ENCODE results near the gene USP17L28.
"Not testable (repeated sequence)": the region's sequence is repeated elsewhere in the genome, so short reads cannot be mapped to it uniquely, and the experiment has no call there.

The USP17L28 gene, protein sequence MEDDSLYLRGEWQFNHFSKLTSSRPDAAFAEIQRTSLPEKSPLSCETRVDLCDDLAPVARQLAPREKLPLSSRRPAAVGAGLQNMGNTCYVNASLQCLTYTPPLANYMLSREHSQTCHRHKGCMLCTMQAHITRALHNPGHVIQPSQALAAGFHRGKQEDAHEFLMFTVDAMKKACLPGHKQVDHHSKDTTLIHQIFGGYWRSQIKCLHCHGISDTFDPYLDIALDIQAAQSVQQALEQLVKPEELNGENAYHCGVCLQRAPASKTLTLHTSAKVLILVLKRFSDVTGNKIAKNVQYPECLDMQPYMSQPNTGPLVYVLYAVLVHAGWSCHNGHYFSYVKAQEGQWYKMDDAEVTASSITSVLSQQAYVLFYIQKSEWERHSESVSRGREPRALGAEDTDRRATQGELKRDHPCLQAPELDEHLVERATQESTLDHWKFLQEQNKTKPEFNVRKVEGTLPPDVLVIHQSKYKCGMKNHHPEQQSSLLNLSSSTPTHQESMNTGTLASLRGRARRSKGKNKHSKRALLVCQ

DNA sequence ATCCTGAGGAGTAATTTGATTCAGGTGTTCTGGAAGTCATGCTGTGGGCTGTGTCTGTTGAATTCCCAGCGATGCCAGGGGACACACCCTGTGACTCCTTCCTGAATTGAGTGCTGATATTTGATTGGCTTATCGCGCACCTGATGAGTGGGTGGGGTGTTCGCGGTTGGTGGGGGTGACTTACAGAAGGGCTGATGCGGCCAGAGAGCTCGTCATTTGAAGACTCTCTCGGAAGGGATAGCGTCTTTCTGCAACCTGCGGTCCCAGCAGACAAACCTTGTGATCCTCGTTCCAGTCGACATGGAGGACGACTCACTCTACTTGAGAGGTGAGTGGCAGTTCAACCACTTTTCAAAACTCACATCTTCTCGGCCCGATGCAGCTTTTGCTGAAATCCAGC, at the start of gene USP17L28:
TSS of gene USP17L28 (plus strand) at position 301 of the 400 bp plus-strand sequence. CDS start at position 301, 0 bp downstream.
- not testable (repeated sequence) for DNase-seq

DNA sequence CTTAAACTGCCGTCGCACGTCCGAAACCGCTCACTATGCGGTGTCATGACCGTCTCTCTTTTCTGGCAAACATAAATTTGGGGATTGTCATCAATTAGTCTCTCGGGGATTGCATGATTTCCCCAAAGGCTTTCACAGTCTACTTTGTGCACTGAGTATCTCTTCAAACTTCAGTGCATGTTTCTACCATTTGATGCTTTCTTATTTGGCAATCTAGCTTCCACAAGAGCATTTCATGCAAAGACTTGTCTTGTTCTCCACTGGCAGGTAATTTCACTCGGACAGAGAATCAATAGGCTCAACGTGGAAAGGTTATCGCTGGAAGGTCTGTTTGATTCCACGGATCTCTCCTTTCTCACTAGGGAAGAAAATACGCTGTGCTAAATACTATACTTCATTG, 24.5 kb upstream of the USP17L28 start:
- DNase-seq: not testable (repeated sequence)

DNA sequence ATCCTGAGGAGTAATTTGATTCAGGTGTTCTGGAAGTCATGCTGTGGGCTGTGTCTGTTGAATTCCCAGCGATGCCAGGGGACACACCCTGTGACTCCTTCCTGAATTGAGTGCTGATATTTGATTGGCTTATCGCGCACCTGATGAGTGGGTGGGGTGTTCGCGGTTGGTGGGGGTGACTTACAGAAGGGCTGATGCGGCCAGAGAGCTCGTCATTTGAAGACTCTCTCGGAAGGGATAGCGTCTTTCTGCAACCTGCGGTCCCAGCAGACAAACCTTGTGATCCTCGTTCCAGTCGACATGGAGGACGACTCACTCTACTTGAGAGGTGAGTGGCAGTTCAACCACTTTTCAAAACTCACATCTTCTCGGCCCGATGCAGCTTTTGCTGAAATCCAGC, 23.8 kb upstream of the USP17L28 start, which contains the start of gene USP17L24:
TSS of gene USP17L24 (plus strand) at position 301 of the 400 bp plus-strand sequence. CDS start at position 301, 0 bp downstream.
- DNase-seq: not testable (repeated sequence)

- not testable (repeated sequence) for DNase-seq
These were observed 19.1 kb upstream of the USP17L28 start, which contains the start of gene USP17L25 for GRCh38 chr4:9329611-9330010. Gene USP17L25, plus strand, starts transcription at chr4:9329911. Its CDS starts 0 bp downstream, at chr4:9329911.

DNA sequence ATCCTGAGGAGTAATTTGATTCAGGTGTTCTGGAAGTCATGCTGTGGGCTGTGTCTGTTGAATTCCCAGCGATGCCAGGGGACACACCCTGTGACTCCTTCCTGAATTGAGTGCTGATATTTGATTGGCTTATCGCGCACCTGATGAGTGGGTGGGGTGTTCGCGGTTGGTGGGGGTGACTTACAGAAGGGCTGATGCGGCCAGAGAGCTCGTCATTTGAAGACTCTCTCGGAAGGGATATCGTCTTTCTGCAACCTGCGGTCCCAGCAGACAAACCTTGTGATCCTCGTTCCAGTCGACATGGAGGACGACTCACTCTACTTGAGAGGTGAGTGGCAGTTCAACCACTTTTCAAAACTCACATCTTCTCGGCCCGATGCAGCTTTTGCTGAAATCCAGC, 14.3 kb upstream of the USP17L28 start, which contains the start of gene USP17L26:
TSS of gene USP17L26 (plus strand) at position 301 of the 400 bp plus-strand sequence. CDS start at position 301, 0 bp downstream.
- DNase-seq: not testable (repeated sequence)

DNA sequence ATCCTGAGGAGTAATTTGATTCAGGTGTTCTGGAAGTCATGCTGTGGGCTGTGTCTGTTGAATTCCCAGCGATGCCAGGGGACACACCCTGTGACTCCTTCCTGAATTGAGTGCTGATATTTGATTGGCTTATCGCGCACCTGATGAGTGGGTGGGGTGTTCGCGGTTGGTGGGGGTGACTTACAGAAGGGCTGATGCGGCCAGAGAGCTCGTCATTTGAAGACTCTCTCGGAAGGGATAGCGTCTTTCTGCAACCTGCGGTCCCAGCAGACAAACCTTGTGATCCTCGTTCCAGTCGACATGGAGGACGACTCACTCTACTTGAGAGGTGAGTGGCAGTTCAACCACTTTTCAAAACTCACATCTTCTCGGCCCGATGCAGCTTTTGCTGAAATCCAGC, 9.6 kb upstream of the USP17L28 start, which contains the start of gene USP17L5:
TSS of gene USP17L5 (plus strand) at position 301 of the 400 bp plus-strand sequence. CDS start at position 301, 0 bp downstream.
- DNase-seq: not testable (repeated sequence)

GRCh38 chr4:9343848-9344247, 4.8 kb upstream of the USP17L28 start, which contains the start of gene USP17L27:
Gene USP17L27, plus strand, starts transcription at chr4:9344148. Its CDS starts 0 bp downstream, at chr4:9344148.
- not testable (repeated sequence) for DNase-seq

- not testable (repeated sequence) for DNase-seq
These were observed 2.2 kb downstream of the USP17L28 start for GRCh38 chr4:9350866-9351265.

DNA sequence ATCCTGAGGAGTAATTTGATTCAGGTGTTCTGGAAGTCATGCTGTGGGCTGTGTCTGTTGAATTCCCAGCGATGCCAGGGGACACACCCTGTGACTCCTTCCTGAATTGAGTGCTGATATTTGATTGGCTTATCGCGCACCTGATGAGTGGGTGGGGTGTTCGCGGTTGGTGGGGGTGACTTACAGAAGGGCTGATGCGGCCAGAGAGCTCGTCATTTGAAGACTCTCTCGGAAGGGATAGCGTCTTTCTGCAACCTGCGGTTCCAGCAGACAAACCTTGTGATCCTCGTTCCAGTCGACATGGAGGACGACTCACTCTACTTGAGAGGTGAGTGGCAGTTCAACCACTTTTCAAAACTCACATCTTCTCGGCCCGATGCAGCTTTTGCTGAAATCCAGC, 4.6 kb downstream of the USP17L28 start, which contains the start of gene USP17L29:
TSS of gene USP17L29 (plus strand) at position 301 of the 400 bp plus-strand sequence. CDS start at position 301, 0 bp downstream.
- not testable (repeated sequence) for DNase-seq

GRCh38 chr4:9362829-9363228, 14.1 kb downstream of the USP17L28 start, which contains the start of gene USP17L30:
Gene USP17L30, plus strand, starts transcription at chr4:9363129. Its CDS starts 0 bp downstream, at chr4:9363129.
- not testable (repeated sequence) for DNase-seq

GRCh38 chr4:9379881-9380280, 31.2 kb downstream of the USP17L28 start:
- not testable (repeated sequence) for DNase-seq

- not testable (repeated sequence) for DNase-seq
These were observed 32.4 kb downstream of the USP17L28 start for GRCh38 chr4:9381012-9381534.

DNA sequence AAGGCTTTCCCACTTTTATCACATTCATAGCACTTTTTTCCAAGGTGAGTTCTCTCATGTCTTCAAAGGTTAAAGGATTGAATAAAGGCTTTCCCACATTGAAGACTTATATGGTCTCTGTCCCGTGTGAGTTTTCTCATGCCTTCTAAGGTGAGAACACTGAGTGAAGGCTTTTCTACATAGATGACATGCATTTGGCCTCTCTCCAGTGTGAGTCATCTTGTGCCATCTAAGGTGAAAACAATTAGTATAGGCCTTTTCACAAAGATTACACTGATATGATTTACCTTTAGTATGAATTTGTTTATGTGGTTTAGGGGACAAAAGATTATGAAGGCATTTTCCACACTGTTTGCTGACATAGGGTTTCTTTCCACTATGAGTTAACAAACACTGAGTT, 35.4 kb downstream of the USP17L28 start:
- DNase-seq: no peak

GRCh38 chr4:9389001-9389400, 40.3 kb downstream of the USP17L28 start:
- DNase-seq: not testable (repeated sequence)

All from NCI-H69 (cell line).